Measurements from ENCODE around the gene C19orf33.

GRCh38 chr19:38304866-38305429 is 897 bp downstream of the C19orf33 start:
- no peak for TF ChIP-seq REST (IDR thresholded peaks at IDR 0.05; ENCODE audit: unreplicated experiment)
- TF ChIP-seq CTCF (conservative IDR thresholded peaks at IDR 0.05; ENCODE audit: low read depth in 2 of 2), result no peak
- no peak for TF ChIP-seq JUNB (IDR thresholded peaks at IDR 0.05; ENCODE audit: unreplicated experiment)
- TF ChIP-seq ZNF331 (CRISPR knock-in tag; IDR thresholded peaks at IDR 0.05; ENCODE audit: low read depth), result no peak
- no peak for TF ChIP-seq EZH2 (IDR thresholded peaks at IDR 0.05; ENCODE audit: low read depth, unreplicated experiment)
- TF ChIP-seq POLR2AphosphoS5 (IDR thresholded peaks at IDR 0.05; ENCODE audit: low read depth), result peak; percentile 88
- TF ChIP-seq CREB1 (CRISPR knock-in tag; IDR thresholded peaks at IDR 0.05; ENCODE audit: low read depth), result no peak
- TF ChIP-seq EZH2phosphoT487 (IDR thresholded peaks at IDR 0.05; ENCODE audit: unreplicated experiment), result no peak
- TF ChIP-seq ETS1 (IDR thresholded peaks at IDR 0.05), result no peak
- no peak for TF ChIP-seq ZNF114 (CRISPR knock-in tag; IDR thresholded peaks at IDR 0.05)
- no peak for TF ChIP-seq NANOG (IDR thresholded peaks at IDR 0.05; ENCODE audit: borderline replicate concordance)
- TF ChIP-seq ZNF462 (CRISPR knock-in tag; IDR thresholded peaks at IDR 0.05), result no peak
- no peak for TF ChIP-seq STAT1 (IDR thresholded peaks at IDR 0.05; ENCODE audit: unreplicated experiment)

Measured in GM23338 (cell line).